AG04450 (cell line): Measurements from ENCODE around the gene SGK2. TPM values are rescaled to one million over a fixed set of nuclear protein-coding genes. Genes with fewer than 3 reads are reported as not detected.
"Not testable (repeated sequence)": the region's sequence is repeated elsewhere in the genome, so short reads cannot be mapped to it uniquely, and the experiment has no call there.

ENCODE experiments used
- CTCF ChIA-PET: fragments of 300-600, 350-600 bp; formaldehyde crosslinking; extraction: SDS; loops from one replicate; lab custom pipeline; 2022; ENCODE audit warnings: antibody characterized with exemption, inconsistent platforms; lab: Charles Lee
- POLR2A ChIA-PET: fragments of 350-600 bp; formaldehyde crosslinking; extraction: SDS; loops from one replicate; lab custom pipeline; 2021; ENCODE audit warnings: antibody characterized with exemption, inconsistent platforms; lab: Yijun Ruan, JAX
- DNase-seq: peaks from one replicate; pipeline ENCODE4 v3.0.0-alpha.2; 2011; ENCODE audit warnings: low read depth, low spot score
- H3K27ac ChIP-seq: one replicate; pipeline ENCODE4 v1.5.1; 2012; ENCODE audit warnings: low read depth, low read length, control low read depth
- H3K27me3 ChIP-seq: one replicate; pipeline ENCODE4 v1.6.0; 2012; ENCODE audit warnings: low read length; ENCODE audit not compliant: control insufficient read depth, insufficient read depth
- H3K4me3 ChIP-seq: 2 replicates; pipeline ENCODE4 v1.5.1; 2011; ENCODE audit warnings: mild to moderate bottlenecking, low read depth, low read length, control low read depth
- H3K9me3 ChIP-seq: 2 replicates; pipeline ENCODE4 v1.5.1; 2012; ENCODE audit warnings: low read length; ENCODE audit not compliant: control insufficient read depth, insufficient read depth
- CTCF ChIP-seq: IDR thresholded peaks from 2 replicates; pipeline ENCODE4 v1.5.1; 2011; ENCODE audit warnings: low read depth, low read length, control low read depth, inconsistent platforms
- polyA plus RNA-seq: library from polyadenylated mRNA; depleted of rRNA; stranded (reverse); fragments of >200 nt; gene quantifications from 2 replicates; pipeline ENCODE4 v1.2.3, GENCODE V29; 2011; rRNA removed

SGK2 gene
- polyA plus RNA-seq, 1 experiment: 0.12 TPM

GRCh38 chr20:43603124-43603523 is 44.3 kb downstream of the SGK2 start:
- Histone ChIP-seq H3K4me3 (no peak overlapping the region), H3K27ac (no peak overlapping the region), H3K9me3 (no peaks in the 10 kb centered on the region), H3K27me3 (no peaks in the 10 kb centered on the region)
- no peak for DNase-seq
- POLR2A ChIA-PET: no interaction called here
- CTCF ChIA-PET: interaction anchor here (1.3 kb wide), 1 partner anchor 65 kb away, joined by 3 read pairs; no protein-coding TSS in a partner anchor
- no peak for TF ChIP-seq CTCF

GRCh38 chr20:43605715-43606114 is 46.9 kb downstream of the SGK2 start:
- Histone ChIP-seq H3K27ac (no peak overlapping the region), H3K9me3 (no peaks in the 10 kb centered on the region), H3K4me3 (no peak overlapping the region), H3K27me3 (no peaks in the 10 kb centered on the region)
- no peak for DNase-seq
- TF ChIP-seq CTCF: no peak
- ChIA-PET CTCF (no interaction called here), POLR2A (no interaction called here)

- H3K9me3 ChIP-seq, POLR2A ChIA-PET, CTCF ChIA-PET, H3K27me3 ChIP-seq, H3K27ac ChIP-seq, H3K4me3 ChIP-seq, DNase-seq: not testable (repeated sequence)
These were observed 48.5 kb downstream of the SGK2 start for GRCh38 chr20:43607278-43607677.

- ChIA-PET CTCF (no interaction called here), POLR2A (no interaction called here)
- no peak for TF ChIP-seq CTCF
These were observed 72.8 kb downstream of the SGK2 start for GRCh38 chr20:43631598-43631997.

More at GRCh38 chr20:43631598-43631997, 72.8 kb downstream of the SGK2 start:
- no peak for DNase-seq
- H3K27ac ChIP-seq: no peak overlapping the region
- no peaks in the 10 kb centered on the region for H3K27me3 ChIP-seq
- H3K4me3 ChIP-seq: no peak overlapping the region
- H3K9me3 ChIP-seq: no peaks in the 10 kb centered on the region

Other genes with a start within 250 kb of the SGK2 start
- gene SRSF6, start 101.1 kb upstream of the SGK2 start, polyA plus RNA-seq: 146 and 177 TPM in 2 replicates
- 3.0 and 3.3 TPM in 2 replicates for gene L3MBTL1, start 51.3 kb upstream of the SGK2 start, polyA plus RNA-seq
- 47.7 and 53.2 TPM in 2 replicates for gene IFT52, start 31.9 kb downstream of the SGK2 start, polyA plus RNA-seq
- 1.7 and 2.5 TPM in 2 replicates for gene MYBL2, start 108.1 kb downstream of the SGK2 start, polyA plus RNA-seq
- not detected in 2 replicates for gene GTSF1L, start 168.0 kb downstream of the SGK2 start, polyA plus RNA-seq